ENCODE results near the gene TBX6. TPM values are rescaled to one million over a fixed set of nuclear protein-coding genes. Genes with fewer than 3 reads are reported as not detected.
"Not testable (repeated sequence)": the region's sequence is repeated elsewhere in the genome, so short reads cannot be mapped to it uniquely, and the experiment has no call there.

The TBX6 gene, protein sequence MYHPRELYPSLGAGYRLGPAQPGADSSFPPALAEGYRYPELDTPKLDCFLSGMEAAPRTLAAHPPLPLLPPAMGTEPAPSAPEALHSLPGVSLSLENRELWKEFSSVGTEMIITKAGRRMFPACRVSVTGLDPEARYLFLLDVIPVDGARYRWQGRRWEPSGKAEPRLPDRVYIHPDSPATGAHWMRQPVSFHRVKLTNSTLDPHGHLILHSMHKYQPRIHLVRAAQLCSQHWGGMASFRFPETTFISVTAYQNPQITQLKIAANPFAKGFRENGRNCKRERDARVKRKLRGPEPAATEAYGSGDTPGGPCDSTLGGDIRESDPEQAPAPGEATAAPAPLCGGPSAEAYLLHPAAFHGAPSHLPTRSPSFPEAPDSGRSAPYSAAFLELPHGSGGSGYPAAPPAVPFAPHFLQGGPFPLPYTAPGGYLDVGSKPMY
- 0.86 TPM for total RNA-seq

- peak; percentile 89 for ATAC-seq
- peak; percentile 94 for DNase-seq (ENCODE audit: low spot score)
These were observed at the start of gene TBX6 for GRCh38 chr16:30091474-30092372. Gene TBX6 (minus strand): TSS chr16:30091924. CDS start chr16:30091193, 731 bp downstream.

GRCh38 chr16:30139583-30140481 is 48.1 kb upstream of the TBX6 start:
- DNase-seq (ENCODE audit: low spot score) (no peak), ATAC-seq (no peak)

- DNase-seq (ENCODE audit: low spot score) (no peak), ATAC-seq (no peak)
These were observed 46.2 kb upstream of the TBX6 start for GRCh38 chr16:30137897-30138296.

DNA sequence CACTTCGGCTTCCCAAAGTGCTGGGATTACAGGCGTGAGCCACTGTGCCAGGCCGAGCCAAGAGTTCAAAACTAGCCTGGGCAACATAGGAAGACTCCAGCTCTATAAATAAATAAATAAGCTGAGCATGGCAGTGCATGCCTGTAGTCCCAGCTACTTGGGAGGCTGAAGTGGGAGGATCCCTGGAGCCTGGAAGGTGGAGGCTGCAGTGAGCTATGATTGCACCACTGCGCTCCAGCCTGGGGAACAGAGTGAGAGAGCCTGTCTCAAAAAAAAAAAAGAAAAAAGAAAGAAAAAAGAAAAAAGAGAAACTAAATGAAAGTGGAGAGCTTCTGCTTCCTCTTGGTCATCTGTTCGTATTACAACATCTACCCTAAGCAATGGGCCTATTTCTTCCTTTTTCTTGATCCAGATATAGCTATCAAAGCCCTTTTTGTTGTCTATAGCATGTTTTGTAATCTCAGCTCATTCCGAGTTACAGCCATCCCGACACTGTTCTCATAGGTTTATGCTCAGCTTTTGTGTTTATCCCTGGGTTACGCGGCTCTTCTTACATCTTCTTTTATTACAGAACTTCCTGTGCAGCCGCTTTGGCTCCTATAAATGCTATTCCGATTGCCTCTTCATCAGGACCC is 45.4 kb upstream of the TBX6 start:
- no peak for DNase-seq (ENCODE audit: low spot score)
- ATAC-seq = no peak

GRCh38 chr16:30132591-30132990 is 40.9 kb upstream of the TBX6 start:
- no peak for ATAC-seq
- no peak for DNase-seq (ENCODE audit: low spot score)

DNA sequence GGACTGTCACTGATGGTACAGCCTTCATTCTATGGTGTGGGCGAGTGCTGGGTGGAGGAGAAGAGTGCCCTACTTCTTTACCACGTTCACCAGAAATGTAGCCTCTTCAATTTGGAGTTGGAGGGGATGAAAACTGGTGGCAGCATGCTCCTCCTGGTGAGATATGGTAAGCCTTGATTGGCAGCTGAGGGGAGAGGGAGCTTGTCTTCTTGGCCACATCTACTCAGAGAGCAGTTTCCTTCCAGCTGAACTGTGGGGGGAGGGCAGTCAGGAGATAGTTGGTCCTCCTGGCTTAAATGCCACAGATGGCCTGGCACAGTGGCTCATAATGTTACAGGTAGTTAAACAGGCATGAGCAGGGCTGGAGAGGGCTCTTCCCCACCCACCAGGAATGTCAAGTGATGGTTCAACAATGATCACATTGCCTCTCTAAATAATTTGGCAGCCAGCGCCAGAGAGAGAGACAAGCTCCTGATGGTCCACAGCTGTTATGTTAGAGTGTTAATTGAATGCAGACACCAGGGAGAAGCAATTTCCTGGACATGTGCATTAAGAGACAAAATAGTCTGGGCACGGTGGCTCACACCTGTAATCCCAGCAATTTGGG is 40.2 kb upstream of the TBX6 start:
- ATAC-seq = no peak

DNA sequence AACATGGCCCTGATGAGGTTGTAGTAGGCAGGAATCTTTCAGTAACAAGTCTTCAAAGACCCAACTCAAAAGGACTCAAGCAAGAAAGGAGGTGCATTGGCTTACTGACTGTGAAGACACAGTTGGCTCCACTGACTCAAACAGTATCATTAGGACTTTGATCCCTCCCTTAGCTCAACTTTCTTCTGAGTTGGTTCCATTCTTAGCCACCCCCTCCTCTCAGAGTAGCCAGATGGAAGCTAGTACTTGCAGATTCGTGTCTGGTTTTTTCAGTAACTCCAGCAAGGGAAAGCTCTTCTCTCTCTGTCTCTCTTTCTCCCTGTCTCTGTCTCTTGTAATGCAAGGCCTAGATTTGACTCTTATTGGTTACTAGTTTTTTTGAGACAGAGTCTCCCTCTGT is 36.3 kb upstream of the TBX6 start:
- DNase-seq (ENCODE audit: low spot score) (no peak), ATAC-seq (no peak)

More for the DNA sequence above, 40.2 kb upstream of the TBX6 start:
- no peak for DNase-seq (ENCODE audit: low spot score)

DNA sequence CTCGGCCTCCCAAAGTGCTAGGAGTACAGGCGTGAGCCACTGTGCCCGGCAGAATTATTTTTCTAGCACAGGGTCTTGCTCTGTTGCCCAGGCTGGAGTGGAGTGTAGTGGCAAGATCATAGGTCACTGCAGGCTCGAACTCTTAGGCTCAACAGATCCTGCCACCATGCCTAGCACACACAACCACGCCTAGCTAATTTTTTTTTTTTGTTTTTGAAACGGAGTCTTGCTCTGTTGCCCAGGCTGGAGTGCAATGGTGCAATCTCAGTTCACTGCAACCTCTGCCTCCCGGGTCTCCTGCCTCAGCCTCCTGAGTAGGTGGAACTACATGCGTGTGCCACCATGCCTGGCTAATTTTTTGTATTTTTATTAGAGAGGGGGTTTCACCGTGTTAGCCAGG is 34.0 kb upstream of the TBX6 start:
- not testable (repeated sequence) for DNase-seq (ENCODE audit: low spot score); ATAC-seq

- DNase-seq (ENCODE audit: low spot score) = no peak
These were observed 33.3 kb upstream of the TBX6 start for GRCh38 chr16:30124985-30125379.

GRCh38 chr16:30122604-30123160 is 31.0 kb upstream of the TBX6 start:
- ATAC-seq (peak; percentile 6), DNase-seq (ENCODE audit: low spot score) (no peak)

More at GRCh38 chr16:30124985-30125379, 33.3 kb upstream of the TBX6 start:
- ATAC-seq = no peak

- ATAC-seq = peak; percentile 24
- peak; percentile 56 for DNase-seq (ENCODE audit: low spot score)
These were observed 30.2 kb upstream of the TBX6 start for GRCh38 chr16:30121741-30122571.

GRCh38 chr16:30120340-30121105 is 28.8 kb upstream of the TBX6 start:
- ATAC-seq (no peak), DNase-seq (ENCODE audit: low spot score) (no peak)

GRCh38 chr16:30119428-30119827 is 27.7 kb upstream of the TBX6 start:
- no peak for ATAC-seq
- DNase-seq (ENCODE audit: low spot score) = no peak

- ATAC-seq = no peak
- DNase-seq (ENCODE audit: low spot score) = no peak
These were observed 26.0 kb upstream of the TBX6 start for GRCh38 chr16:30117768-30118167.

- ATAC-seq = no peak
- no peak for DNase-seq (ENCODE audit: low spot score)
These were observed 24.8 kb upstream of the TBX6 start for GRCh38 chr16:30116291-30117207.

- ATAC-seq (peak; percentile 8), DNase-seq (ENCODE audit: low spot score) (no peak)
These were observed 23.5 kb upstream of the TBX6 start for GRCh38 chr16:30115238-30115637.

DNA sequence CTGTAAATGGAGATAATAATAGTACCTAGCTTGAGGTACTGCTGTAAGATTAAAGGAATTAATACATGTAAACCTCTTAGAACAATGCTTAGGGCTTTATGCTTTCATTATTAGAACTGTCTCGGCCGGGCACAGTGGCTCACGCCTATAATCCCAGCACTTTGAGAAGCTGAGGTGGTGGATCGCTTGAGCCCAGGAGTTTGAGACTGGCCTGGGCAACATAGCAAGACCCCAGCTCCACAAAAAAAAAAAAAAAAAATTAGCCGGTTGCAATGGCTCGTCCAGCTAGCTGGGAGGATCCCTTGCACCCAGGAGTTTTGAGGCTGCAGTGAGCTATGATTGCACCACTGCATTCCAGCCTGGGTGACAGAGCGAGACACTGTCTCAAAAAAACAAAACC is 23.1 kb upstream of the TBX6 start:
- not testable (repeated sequence) for DNase-seq (ENCODE audit: low spot score); ATAC-seq

Measured in left lobe of liver (tissue), 2 donors.